Neural cell (in vitro differentiated cells): ENCODE results near the gene EML6.

ENCODE experiments used
- EP300 ChIP-seq: fragments of 450-650 bp; conservative IDR thresholded peaks from 2 replicates; pipeline ENCODE4 v1.6.1; 2014; ENCODE audit warnings: antibody characterized with exemption, mild to moderate bottlenecking, moderate library complexity; ENCODE audit not compliant: poor library complexity, severe bottlenecking
- EZH2 ChIP-seq: fragments of 200-600, 300-800 bp; shearing (Covaris generic), sonication (generic); IDR thresholded peaks from 2 replicates; pipeline ENCODE4 v1.6.1; 2014; ENCODE audit warnings: antibody characterized with exemption, low read length, borderline replicate concordance, mild to moderate bottlenecking; ENCODE audit not compliant: insufficient read depth, poor library complexity, severe bottlenecking
- MXI1 ChIP-seq: fragments of 450-650 bp; conservative IDR thresholded peaks from 2 replicates; pipeline ENCODE4 v1.6.1; 2014; ENCODE audit warnings: antibody characterized with exemption, mild to moderate bottlenecking; ENCODE audit not compliant: poor library complexity, severe bottlenecking
- POLR2AphosphoS5 ChIP-seq: IDR thresholded peaks from 2 replicates; pipeline ENCODE4 v1.6.1; 2012
- RAD21 ChIP-seq: fragments of 450-650 bp; conservative IDR thresholded peaks from 2 replicates; pipeline ENCODE4 v1.6.1; 2014; ENCODE audit warnings: antibody characterized with exemption, mild to moderate bottlenecking, moderate library complexity
- REST ChIP-seq: IDR thresholded peaks from 2 replicates; pipeline ENCODE4 v1.6.1; 2012; ENCODE audit warnings: borderline replicate concordance
- TAF1 ChIP-seq: IDR thresholded peaks from 2 replicates; pipeline ENCODE4 v1.6.1; 2012; ENCODE audit warnings: low read depth
- TF ChIP-seq, protein P1 (sequence below): fragments of 450-650 bp; IDR thresholded peaks from 2 replicates; pipeline ENCODE4 v1.5.1; 2014; ENCODE audit warnings: antibody characterized with exemption, mild to moderate bottlenecking, moderate library complexity; ENCODE audit not compliant: poor library complexity, severe bottlenecking

- TF ChIP-seq REST: no peak
- peak; percentile 67 for TF ChIP-seq POLR2AphosphoS5
- TF ChIP-seq, protein P1, sequence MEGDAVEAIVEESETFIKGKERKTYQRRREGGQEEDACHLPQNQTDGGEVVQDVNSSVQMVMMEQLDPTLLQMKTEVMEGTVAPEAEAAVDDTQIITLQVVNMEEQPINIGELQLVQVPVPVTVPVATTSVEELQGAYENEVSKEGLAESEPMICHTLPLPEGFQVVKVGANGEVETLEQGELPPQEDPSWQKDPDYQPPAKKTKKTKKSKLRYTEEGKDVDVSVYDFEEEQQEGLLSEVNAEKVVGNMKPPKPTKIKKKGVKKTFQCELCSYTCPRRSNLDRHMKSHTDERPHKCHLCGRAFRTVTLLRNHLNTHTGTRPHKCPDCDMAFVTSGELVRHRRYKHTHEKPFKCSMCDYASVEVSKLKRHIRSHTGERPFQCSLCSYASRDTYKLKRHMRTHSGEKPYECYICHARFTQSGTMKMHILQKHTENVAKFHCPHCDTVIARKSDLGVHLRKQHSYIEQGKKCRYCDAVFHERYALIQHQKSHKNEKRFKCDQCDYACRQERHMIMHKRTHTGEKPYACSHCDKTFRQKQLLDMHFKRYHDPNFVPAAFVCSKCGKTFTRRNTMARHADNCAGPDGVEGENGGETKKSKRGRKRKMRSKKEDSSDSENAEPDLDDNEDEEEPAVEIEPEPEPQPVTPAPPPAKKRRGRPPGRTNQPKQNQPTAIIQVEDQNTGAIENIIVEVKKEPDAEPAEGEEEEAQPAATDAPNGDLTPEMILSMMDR: no peak
- peak; percentile 92 for TF ChIP-seq EP300
- TF ChIP-seq MXI1: no peak
- TF ChIP-seq RAD21: peak; percentile 24
- TF ChIP-seq TAF1: no peak
- TF ChIP-seq EZH2: no peak
Observed at GRCh38 chr2:54691445-54692135, 31.9 kb upstream of the EML6 start.
